Caki2 (cell line): ENCODE results near the gene PLCH1. TPM values are rescaled to one million over a fixed set of nuclear protein-coding genes. Genes with fewer than 3 reads are reported as not detected.
"Not testable (repeated sequence)": the region's sequence is repeated elsewhere in the genome, so short reads cannot be mapped to it uniquely, and the experiment has no call there.

Experiments
- DNase-seq: peaks from one replicate; pipeline ENCODE4 v3.0.0-alpha.2; 2015; ENCODE audit warnings: low read depth
- in situ Hi-C: cut with HindIII; loops from 2 replicates; pipeline ENCODE4 v1.10.0; 2016; ENCODE audit warnings: low sequenced_read_pairs, low pct_unique_long_range_greater_than_20kb, mixed read lengths
- total RNA-seq: library from RNA; depleted of rRNA; stranded (reverse); fragments of >200 nt; shearing (Covaris generic); gene quantifications from 2 replicates; pipeline ENCODE4 v1.2.3, GENCODE V29; 2014; ENCODE audit warnings: low replicate concordance

The PLCH1 gene
- total RNA-seq, 1 experiment from 2014 or later: 5.6 TPM

- in situ Hi-C loops: no loop called here
- no peak for DNase-seq
These were observed 86.1 kb downstream of the PLCH1 start for GRCh38 chr3:155658671-155659261.

GRCh38 chr3:155658006-155658405 lies 86.9 kb downstream of the PLCH1 start:
- in situ Hi-C loops: no loop called here
- no peak for DNase-seq

GRCh38 chr3:155657161-155657560 lies 87.7 kb downstream of the PLCH1 start:
- no peak for DNase-seq
- in situ Hi-C loops: no loop called here

- in situ Hi-C loops: no loop called here
- DNase-seq: peak; percentile 47
These were observed 88.4 kb downstream of the PLCH1 start for GRCh38 chr3:155656466-155656865.

GRCh38 chr3:155651489-155652218 lies 93.2 kb downstream of the PLCH1 start:
- DNase-seq: no peak
- in situ Hi-C loops: no loop called here

GRCh38 chr3:155648013-155648591 lies 96.8 kb downstream of the PLCH1 start:
- DNase-seq: no peak
- in situ Hi-C loops: no loop called here

GRCh38 chr3:155647206-155647605 lies 97.7 kb downstream of the PLCH1 start:
- in situ Hi-C loops: no loop called here
- DNase-seq: no peak

- no peak for DNase-seq
- in situ Hi-C loops: no loop called here
These were observed 98.2 kb downstream of the PLCH1 start for GRCh38 chr3:155646669-155647068.

- DNase-seq: no peak
- in situ Hi-C loops: no loop called here
These were observed 98.7 kb downstream of the PLCH1 start for GRCh38 chr3:155646128-155646527.

GRCh38 chr3:155643581-155644165 lies 101.2 kb downstream of the PLCH1 start:
- no peak for DNase-seq
- in situ Hi-C loops: no loop called here

- DNase-seq: no peak
- in situ Hi-C loops: no loop called here
These were observed 102.9 kb downstream of the PLCH1 start for GRCh38 chr3:155641956-155642355.

GRCh38 chr3:155640098-155640497 lies 104.8 kb downstream of the PLCH1 start:
- peak; percentile 32 for DNase-seq

GRCh38 chr3:155639462-155640055 lies 105.3 kb downstream of the PLCH1 start:
- no peak for DNase-seq
- in situ Hi-C loops: no loop called here

More at GRCh38 chr3:155640098-155640497, 104.8 kb downstream of the PLCH1 start:
- in situ Hi-C loops: no loop called here

- DNase-seq, in situ Hi-C loops: not testable (repeated sequence)
These were observed 106.4 kb downstream of the PLCH1 start for GRCh38 chr3:155638461-155638860.

- in situ Hi-C loops: no loop called here
- DNase-seq: no peak
These were observed 107.3 kb downstream of the PLCH1 start for GRCh38 chr3:155637567-155637966.

- in situ Hi-C loops: no loop called here
These were observed 109.8 kb downstream of the PLCH1 start for GRCh38 chr3:155635056-155635455.

GRCh38 chr3:155634121-155634719 lies 110.7 kb downstream of the PLCH1 start:
- no peak for DNase-seq
- in situ Hi-C loops: no loop called here

More at GRCh38 chr3:155635056-155635455, 109.8 kb downstream of the PLCH1 start:
- no peak for DNase-seq

- in situ Hi-C loops: no loop called here
- no peak for DNase-seq
These were observed 113.4 kb downstream of the PLCH1 start for GRCh38 chr3:155631323-155632019.
